Nephron progenitor cell (in vitro differentiated cells): ENCODE data around the gene BIK.

ENCODE experiments used
- DNase-seq: peaks from one replicate; pipeline ENCODE4 v3.0.0; 2021
- H3K27ac Mint-ChIP-seq: 2 replicates; pipeline ENCODE4 v1.8.0; 2021; ENCODE audit warnings: mild to moderate bottlenecking, moderate library complexity, mixed read lengths
- H3K27me3 Mint-ChIP-seq: 2 replicates; pipeline ENCODE4 v1.8.0; 2021; ENCODE audit warnings: mild to moderate bottlenecking, low read depth, mixed read lengths; ENCODE audit not compliant: poor library complexity
- H3K36me3 Mint-ChIP-seq: 2 replicates; pipeline ENCODE4 v1.8.0; 2021; ENCODE audit warnings: low read depth, mixed read lengths
- H3K4me1 Mint-ChIP-seq: 2 replicates; pipeline ENCODE4 v1.8.0; 2021; ENCODE audit warnings: mixed read lengths
- H3K4me3 Mint-ChIP-seq: 2 replicates; pipeline ENCODE4 v1.8.0; 2021; ENCODE audit warnings: mild to moderate bottlenecking, moderate library complexity, mixed read lengths
- H3K9me3 Mint-ChIP-seq: 2 replicates; pipeline ENCODE4 v1.8.0; 2021; ENCODE audit warnings: mild to moderate bottlenecking, moderate library complexity, mixed read lengths
- TF ChIP-seq, protein P1 (sequence below): fragments of 200-600 bp; sonication (generic); IDR thresholded peaks from 2 replicates; pipeline ENCODE4 v1.5.0; 2021; ENCODE audit warnings: antibody characterized with exemption

The BIK gene

DNA sequence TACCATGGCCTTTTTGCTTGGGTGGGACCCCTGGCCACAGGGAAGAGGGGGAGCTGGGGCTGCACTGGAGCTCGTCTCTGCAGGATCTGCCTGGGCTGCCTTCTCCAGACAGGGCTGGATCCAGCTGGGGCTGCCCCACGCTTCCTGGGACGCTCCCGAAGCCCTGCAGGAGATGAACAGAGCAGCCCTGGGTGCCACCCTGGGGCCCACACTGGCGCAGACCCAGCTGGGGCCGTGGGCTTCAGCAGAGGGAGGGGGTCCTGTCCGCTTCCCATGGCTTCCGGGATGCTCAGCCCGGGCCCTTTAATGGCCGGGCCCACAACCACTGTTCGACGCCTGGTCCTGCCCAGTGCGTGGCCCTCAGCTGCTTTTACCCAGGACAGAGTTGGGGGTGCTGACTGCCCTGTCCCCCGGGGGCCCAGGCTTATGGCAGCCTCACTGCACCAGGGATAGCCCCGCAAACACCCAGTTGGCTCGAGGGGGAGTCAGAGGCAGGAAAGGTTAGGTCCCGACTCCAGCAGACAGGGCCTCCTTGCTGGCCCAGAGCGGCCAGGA, 52.8 kb downstream of the BIK start:
- H3K27me3 Mint-ChIP-seq: peaks cover 7% of the 10 kb centered on the region

GRCh38 chr22:43164636-43165035, 54.1 kb downstream of the BIK start:
- DNase-seq: no peak
- Mint-ChIP-seq H3K4me1 (peaks cover 14% of the 10 kb centered on the region), H3K9me3 (no peaks in the 10 kb centered on the region), H3K36me3 (peaks cover 5% of the 10 kb centered on the region), H3K4me3 (no peak overlapping the region), H3K27me3 (peaks cover 6% of the 10 kb centered on the region), H3K27ac (peak overlapping the region; percentile 50)
- TF ChIP-seq, protein P1, sequence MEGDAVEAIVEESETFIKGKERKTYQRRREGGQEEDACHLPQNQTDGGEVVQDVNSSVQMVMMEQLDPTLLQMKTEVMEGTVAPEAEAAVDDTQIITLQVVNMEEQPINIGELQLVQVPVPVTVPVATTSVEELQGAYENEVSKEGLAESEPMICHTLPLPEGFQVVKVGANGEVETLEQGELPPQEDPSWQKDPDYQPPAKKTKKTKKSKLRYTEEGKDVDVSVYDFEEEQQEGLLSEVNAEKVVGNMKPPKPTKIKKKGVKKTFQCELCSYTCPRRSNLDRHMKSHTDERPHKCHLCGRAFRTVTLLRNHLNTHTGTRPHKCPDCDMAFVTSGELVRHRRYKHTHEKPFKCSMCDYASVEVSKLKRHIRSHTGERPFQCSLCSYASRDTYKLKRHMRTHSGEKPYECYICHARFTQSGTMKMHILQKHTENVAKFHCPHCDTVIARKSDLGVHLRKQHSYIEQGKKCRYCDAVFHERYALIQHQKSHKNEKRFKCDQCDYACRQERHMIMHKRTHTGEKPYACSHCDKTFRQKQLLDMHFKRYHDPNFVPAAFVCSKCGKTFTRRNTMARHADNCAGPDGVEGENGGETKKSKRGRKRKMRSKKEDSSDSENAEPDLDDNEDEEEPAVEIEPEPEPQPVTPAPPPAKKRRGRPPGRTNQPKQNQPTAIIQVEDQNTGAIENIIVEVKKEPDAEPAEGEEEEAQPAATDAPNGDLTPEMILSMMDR: no peak

More for the DNA sequence above, 52.8 kb downstream of the BIK start:
- Mint-ChIP-seq H3K9me3 (no peaks in the 10 kb centered on the region), H3K36me3 (peaks cover 5% of the 10 kb centered on the region), H3K27ac (no peak overlapping the region), H3K4me1 (peaks cover 19% of the 10 kb centered on the region), H3K4me3 (no peak overlapping the region)
- DNase-seq: no peak
- TF ChIP-seq, protein P1: no peak

DNA sequence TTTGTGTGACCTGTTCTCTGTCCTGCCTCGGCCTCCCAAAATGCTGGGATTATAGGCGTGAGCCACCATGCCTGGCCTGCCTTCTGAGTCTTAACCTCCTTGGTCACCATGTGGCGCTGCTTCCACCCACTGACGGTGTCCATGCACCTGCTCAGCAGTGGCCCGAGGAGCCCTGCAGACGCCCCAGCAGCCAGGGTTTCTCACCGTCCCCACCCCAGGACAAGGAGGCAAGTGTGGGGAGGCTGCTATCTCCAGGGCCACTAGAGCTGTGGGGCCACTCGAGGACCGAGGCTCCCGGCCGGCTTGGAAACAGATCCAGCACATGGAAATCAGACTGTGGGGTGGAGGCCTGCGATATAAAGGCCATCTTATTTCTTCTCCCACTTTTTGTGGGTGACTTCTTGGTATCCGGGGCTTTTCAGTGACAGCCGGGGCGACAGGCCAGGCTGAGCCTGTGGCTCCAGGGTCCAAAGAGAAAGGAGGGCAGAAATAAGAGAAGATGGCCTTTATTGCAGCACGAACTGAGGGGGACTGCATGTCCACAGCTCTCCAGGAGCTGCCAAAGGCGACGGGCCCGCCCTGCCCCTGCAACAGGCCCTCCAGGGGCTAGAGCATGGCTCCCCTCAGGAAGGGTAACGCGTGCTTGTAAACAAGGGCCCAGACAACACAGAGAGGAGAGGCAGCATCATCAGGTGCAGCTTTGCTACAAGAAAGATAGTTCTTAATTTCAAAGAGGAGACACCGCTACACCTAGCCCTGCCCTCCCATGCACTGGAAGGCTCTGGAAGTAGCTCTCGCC, 55.8 kb downstream of the BIK start:
- H3K27me3 Mint-ChIP-seq: peaks cover 6% of the 10 kb centered on the region

GRCh38 chr22:43167001-43167589, 56.5 kb downstream of the BIK start:
- Mint-ChIP-seq H3K4me1 (peaks cover 14% of the 10 kb centered on the region), H3K36me3 (peaks cover 15% of the 10 kb centered on the region), H3K9me3 (no peaks in the 10 kb centered on the region), H3K27ac (no peak overlapping the region), H3K4me3 (no peak overlapping the region), H3K27me3 (peaks cover 6% of the 10 kb centered on the region)
- DNase-seq: no peak
- TF ChIP-seq, protein P1: no peak

More for the DNA sequence above, 55.8 kb downstream of the BIK start:
- no peak overlapping the region for H3K4me3 Mint-ChIP-seq
- TF ChIP-seq, protein P1: no peak
- no peaks in the 10 kb centered on the region for H3K9me3 Mint-ChIP-seq
- H3K27ac Mint-ChIP-seq: no peak overlapping the region
- peaks cover 14% of the 10 kb centered on the region for H3K4me1 Mint-ChIP-seq
- H3K36me3 Mint-ChIP-seq: peaks cover 15% of the 10 kb centered on the region
- DNase-seq: no peak

GRCh38 chr22:43168471-43169309, 58.1 kb downstream of the BIK start:
- DNase-seq: no peak
- Mint-ChIP-seq H3K27me3 (peaks cover 6% of the 10 kb centered on the region), H3K4me3 (no peak overlapping the region), H3K9me3 (no peaks in the 10 kb centered on the region), H3K27ac (no peak overlapping the region), H3K36me3 (peaks cover 25% of the 10 kb centered on the region), H3K4me1 (peaks cover 13% of the 10 kb centered on the region)
- TF ChIP-seq, protein P1: no peak
